GM21737 (cell line): ENCODE measurements around the gene FLACC1.

Experiments used
- ATAC-seq: cut with Tn5 transposase; IDR thresholded peaks from one replicate; pipeline ENCODE4 v1.9.1; 2021; ENCODE audit warnings: mild to moderate bottlenecking, moderate library complexity; ENCODE audit not compliant: unreplicated experiment

The FLACC1 gene

DNA sequence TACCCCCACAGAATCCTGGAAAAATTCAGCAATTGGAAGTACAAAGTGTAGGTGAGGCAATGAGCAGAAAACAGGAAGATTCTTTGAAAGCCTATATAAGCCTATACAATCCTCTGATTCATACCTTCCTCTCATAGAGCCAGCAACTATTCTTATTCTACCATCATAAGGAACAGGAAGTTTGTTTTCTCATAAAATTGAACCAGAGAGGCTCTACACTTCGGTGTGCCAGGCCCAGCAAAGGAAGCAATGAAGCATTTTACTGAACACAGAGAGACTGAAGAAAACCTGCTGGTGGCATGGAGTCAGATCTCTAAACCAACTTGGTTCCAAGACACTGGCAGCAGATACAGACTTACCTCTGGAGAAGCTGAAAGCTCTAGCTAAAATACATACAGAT is 78.1 kb downstream of the FLACC1 start:
- no peak for ATAC-seq

DNA sequence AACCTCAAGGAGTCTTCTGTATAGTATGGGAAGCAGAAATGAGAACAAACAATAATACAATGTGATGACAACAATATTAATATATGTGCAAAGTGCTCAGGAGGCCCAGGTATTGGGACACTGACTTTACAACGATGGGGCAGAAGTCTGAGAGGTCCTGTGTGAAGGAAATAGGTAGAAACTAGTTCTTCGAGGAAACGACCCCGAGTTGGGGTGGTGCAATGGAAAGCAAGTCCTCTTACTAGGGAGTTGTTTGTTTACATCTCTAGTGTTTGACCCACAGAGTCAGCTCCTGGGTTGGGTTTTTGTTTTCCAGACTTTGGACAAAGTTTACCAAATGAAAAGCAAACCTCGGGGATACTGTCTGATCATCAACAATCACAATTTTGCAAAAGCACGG is 80.6 kb downstream of the FLACC1 start:
- no peak for ATAC-seq

DNA sequence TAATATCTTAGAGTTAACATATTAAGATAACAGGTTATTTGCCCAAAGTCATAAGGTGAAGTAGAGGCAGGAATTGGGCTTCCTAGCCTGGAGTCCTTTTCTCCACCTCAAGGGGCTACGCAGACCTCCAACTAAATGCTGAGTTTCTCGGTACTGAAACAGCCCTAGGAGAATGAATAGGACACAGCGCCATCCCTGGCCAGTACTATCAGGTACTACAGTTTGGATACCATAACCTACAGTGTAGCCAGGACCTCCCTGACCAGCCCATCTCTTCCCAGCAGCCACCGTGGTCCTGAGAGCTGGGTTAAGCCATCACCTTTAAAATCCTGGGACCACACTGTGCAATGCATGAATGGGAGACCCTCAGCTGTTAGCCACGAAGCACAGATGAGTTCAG is 81.2 kb downstream of the FLACC1 start:
- ATAC-seq: no peak

DNA sequence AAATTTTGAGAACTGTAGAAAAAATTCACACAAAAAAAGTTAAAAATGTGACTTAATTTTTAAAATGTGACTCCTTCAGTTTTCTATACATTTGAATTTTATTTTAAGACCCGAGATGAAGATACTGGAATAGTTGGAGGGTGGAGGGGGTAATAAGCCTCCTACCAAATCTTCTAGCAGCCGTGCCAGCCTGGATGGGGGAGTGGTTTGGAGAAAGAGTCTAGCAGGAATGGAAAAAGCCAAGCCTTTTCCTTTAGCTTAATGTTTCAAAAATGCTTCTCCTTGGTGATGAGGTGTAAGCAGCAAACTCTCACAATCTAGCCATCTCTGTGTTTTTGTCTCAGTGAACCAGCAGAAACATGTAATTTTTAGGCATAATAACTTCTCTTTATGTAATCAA is 82.1 kb downstream of the FLACC1 start:
- no peak for ATAC-seq

DNA sequence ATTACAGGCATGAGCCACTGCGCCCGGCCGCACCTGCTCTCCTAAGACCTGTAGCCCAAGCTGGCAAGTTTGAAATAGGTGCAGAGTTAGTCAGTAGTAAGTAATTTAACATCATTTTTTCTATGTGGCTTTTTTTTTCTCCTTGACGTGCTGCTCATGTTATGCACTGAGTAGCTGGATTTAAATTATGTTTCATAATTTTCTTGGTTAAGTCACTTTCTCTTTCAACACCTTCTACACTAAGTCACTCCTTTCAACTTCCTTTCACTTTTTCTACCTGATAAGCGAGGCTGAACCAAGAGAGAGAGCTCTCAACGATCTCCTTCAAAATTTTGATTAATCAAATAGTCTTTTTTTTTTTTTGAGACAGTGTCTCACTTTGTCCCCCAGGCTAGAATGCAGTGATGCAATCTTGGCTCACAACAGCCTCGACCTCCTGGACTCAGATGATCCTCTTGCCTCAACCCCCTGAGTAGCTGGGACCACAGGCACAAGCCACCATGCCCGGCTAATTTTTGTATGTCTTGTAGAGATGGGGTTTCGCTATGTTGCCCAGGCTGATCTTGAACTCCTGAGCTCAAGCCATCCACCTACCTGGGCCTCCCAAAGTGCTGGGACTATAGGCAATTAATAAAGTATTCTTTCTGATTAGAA is 83.7 kb downstream of the FLACC1 start:
- no peak for ATAC-seq

DNA sequence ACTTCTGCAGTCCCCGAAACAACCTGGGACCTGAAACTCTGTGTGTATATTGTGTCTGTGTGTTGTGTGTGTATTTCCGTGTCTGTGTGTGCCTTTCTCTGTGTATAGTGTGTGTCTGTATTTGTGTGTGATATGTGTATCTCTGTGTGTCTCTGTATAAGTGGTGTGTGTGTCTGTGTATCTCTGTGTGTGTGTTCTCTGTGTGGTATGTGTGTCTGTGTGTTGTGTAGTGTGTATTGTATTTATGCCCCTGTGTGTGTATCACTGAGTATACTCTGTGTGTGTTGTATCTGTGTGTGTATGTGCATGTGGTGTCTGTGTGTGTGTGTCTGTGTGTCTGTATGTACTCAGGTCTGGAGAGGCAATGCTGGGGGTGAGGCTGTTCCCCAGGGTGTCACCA is 85.2 kb downstream of the FLACC1 start:
- no peak for ATAC-seq

DNA sequence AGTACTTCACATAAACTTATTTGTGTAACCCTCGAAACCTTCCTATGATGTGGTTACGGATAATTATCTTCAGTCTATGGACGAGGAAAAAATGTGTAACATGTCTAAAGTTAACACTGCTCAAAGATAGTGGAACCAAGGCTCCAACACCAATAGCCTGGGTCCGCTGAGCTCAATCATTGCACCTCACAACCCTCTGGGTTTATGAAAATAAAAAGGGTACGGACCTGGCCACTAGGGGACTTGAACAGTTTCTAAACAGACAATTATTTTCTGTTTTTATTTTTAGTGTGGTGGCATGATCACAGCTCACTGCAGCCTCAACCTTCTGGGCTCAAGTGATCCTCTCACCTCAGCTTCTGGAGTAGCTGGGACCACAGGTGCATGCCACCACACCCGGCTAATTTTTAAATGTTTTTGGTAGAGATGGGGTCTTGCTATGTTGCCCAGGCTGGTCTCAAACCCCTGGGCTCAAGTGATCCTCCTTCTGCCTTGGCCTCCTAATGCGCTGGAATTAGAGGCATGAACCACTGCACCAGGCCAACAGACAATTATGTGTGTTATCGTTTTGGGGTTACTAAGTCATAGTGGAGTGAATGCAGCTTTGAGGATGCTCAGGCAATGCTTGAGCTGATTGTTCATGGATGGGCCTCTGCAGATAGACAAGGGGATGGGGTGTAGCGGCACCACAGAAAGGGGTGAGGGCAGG is 86.7 kb downstream of the FLACC1 start:
- no peak for ATAC-seq

DNA sequence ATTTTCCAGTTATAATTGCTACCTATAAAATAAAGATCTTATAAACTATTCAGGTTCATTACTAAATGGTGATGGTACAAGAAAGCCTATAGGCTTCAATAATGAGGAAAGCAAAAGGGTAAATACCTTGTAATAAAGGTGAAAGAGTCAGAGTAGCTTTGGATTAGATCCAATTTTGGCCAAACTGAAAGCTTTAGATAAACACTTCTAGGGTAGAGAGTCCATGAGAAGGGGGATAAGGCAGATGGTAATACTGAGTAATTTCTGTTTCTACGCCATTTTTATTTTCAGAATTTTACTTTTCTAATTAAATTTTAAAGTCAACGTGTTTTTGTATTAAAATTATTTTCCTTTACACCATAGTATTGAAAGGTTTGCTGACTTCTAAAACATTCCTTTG is 87.4 kb downstream of the FLACC1 start:
- ATAC-seq: no peak

DNA sequence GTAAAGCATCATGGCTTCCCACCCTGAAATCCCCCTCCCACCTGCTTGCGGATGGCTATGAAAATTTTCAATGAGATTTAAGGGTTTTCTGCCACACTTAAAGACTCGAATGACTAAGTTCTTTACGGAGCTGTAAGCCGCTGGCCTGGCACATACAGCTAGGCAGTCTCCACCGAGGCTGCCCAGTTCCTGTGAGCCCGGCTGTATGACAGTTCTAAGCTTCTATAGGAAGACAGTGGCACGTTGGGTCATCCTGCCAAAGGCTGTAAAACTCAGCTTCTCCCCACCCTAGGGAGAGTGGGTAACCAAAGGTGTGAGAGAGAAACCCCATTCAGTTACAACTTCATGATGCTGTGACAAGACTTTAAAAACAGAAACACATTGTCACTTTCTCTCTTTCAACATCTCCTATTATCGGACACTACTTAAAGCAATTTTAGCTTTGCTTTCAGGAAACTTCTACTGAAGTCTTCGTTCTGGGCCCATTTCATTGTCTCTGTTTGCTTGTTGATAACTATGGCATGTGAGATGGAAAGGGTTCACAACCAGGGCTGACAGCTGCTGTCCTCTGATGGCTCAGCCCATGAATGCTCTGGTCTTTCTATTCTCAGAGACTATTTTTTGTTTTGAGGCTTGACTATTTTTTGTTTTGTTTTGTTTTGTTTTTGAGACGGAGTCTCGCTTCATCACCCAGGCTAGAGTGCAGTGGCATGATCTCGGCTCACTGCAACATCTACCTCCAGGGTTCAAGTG is 89.7 kb downstream of the FLACC1 start:
- ATAC-seq: no peak

DNA sequence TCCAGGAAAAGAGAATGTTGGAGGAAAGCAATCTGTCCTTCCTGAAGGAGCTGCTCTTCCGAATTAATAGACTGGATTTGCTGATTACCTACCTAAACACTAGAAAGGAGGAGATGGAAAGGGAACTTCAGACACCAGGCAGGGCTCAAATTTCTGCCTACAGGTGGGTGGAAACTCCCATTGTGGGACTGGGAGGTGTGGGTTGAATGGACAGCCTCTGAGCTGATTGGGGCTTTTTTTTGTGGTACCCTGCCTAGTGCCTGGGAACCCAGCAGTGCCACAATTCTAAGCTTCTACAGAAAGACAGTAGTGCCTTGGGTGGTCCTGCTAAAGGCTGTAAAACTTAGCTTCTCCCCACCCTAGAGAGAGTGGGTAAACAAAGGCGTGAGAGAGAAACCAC is 90.5 kb downstream of the FLACC1 start:
- ATAC-seq: no peak

DNA sequence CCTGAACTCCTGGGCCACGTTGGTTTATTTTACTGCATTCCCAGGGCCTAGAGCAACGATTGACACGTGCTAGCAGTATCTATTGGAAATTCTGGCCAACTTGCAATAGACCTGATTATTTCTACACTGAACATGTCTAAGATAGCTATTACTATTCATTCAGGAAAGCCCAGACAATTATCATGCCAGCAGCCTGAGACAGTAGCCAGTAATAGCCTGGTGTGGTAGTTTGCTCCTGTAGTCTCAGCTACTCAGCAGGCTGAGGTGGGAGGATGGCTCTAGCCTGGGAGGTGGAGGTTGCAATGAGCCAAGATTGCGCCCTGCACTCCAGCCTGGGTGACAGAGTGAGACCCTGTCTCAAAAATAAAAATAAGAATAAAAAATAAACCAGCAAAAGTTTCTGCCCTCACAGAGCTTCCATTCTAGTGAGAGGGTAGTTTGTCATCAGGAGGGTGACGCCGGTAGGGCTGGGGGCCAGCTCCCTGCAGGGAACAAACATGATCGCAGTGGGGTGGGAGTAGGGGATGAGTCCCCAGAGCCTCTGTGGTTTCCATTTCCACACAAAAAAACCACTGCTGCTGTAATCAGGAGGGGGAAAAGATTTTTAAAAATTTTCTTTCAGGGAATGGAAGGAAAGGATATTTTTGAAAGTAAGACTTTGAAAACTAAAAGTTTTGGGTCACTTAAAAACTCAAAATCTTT is 92.5 kb downstream of the FLACC1 start:
- ATAC-seq: no peak

DNA sequence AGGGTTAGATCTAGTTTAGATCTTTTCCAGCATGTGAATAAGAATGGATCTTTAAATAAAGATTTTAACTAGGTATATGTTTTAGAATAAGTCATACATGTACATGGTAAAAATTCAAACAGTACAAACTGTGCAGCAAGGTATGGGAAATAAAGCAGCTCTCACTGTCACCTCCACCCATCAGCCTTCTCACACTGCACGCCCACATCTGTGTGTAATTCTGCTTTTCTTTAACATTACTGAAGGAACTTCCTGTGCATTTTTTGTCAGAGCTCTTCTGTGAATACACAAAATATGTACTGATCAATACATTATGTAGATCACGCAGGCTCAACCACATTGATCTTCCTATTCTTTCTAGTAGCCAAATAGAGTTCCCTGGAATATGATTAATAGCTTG is 93.4 kb downstream of the FLACC1 start:
- ATAC-seq: no peak

DNA sequence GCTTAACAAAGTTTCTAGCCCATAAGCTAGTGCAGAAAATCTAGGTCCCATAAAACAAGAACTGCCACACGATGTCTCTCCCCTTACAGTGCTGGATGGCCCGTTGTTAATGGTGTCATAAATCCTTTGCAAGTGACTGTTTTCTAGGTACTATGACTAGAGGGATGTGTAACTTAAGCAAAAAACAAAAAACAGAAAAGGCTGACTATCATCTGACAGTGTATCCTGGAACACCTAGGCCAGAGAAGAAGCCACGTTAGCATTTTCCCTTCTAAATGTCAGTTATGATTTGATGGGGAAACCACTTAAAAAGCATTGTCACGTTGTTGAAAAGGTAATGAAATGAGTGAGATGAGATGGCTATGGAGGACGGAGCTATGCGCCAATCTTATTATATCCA is 94.4 kb downstream of the FLACC1 start:
- no peak for ATAC-seq

DNA sequence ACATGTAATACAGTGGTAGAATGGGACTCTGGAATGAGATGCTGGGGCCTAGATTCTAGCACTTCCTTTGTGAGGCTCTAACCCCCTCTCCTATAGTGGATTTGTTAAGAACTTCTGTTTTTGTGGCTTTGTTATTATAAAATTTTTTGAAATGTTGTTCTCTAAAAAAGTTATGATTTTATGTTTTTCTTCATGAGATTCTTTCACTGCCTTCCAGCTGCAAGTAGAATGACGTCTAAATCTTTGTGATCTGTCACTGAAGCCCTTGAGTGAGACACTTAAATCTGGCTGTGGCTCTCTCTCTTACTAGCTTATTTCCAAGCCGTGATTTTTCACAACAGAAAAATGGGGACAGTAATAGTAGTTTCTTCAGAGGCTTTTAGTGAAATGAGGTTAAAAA is 95.2 kb downstream of the FLACC1 start:
- no peak for ATAC-seq

DNA sequence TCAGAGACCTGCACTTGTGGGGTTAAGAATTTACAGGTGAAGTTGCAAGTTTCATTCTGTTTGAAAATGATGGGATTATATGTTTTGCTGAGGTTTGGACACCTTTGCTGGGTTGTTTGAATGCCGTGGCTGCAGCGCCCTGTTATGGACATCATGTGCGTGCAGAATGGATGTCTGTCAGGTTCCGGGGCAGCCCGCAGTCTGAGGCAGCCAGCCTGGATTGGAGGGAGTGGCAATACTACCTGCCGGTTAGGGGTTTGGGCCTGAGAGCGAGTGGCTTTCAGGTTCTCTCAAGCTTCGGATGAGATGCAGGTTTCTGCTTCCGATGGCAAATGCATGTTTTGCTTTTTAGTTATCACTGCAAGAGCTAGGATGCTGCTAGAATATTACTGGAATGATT is 95.7 kb downstream of the FLACC1 start:
- ATAC-seq: no peak

DNA sequence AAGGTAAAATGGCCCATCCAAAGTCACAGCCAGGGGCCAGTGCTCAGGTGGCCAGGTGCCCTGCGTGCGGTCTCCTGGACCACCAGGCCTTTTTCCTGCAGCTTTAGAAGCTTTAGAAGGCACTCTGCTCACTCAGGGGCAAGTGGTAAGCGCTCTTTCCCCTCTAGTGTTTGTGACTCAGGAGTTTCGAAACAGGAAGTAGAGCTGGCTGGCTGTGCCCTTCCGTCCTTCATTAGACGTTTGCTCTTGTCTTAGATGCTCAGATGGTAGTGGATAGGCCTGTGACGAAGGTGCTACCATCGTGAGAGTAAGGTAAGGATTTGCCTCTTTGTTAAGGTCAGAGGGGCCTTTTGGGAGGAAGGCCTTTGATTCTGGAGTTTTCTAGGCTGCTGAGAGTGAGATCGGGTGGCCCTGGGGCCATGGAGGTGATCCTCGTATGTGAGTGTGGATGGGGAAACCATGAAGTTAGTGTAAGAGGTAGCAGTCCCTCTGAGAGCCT is 96.8 kb downstream of the FLACC1 start, which contains the start of gene CASP8:
Gene CASP8 (plus strand): TSS at position 235 of the 499 bp plus-strand sequence. CDS start 5,951 bp downstream, outside the sequence.
- ATAC-seq: no peak

DNA sequence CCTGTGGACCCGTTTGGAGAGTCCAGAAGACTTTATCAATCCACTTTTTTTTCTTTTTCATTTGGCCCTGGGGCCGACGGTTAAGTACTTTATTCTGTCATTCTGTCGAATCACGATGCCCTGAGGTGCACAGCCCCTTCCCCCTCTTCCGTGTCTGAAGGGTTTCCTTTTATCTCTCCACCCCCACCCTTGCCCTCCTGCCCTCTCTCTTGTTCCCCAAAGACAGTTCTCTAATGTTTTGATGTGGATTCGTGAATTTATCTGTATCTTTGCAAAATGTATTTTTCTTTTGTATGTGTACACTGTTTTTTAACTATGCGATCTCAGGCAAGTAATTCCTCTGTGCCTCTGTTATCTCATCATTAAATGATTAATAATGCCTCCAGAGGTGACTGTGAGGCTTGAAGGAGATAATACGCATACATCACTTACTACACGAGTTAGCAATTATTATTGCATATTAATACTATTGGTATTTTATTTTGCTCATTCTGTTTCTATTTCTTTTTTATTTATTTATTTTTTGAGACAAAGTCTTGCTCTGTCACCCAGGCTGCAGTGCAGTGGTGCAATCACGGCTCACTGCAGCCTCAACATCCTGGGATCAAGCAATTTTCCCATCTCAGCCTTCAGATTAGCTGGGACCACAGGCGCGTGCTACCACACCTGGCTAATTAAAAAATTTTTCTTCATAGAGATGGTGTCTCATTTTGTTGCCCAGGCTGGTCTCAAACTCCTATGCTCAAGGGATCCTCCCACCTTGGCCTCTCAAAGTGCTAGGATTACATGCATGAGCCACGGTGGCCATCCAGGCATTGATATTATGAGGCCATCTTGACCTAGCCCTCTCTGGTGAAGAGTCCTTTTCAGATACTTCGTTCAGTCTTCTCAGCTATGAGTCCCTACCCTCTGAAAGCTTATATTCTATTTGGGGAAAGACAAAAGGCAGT is 98.2 kb downstream of the FLACC1 start:
- ATAC-seq: peak; percentile 1

DNA sequence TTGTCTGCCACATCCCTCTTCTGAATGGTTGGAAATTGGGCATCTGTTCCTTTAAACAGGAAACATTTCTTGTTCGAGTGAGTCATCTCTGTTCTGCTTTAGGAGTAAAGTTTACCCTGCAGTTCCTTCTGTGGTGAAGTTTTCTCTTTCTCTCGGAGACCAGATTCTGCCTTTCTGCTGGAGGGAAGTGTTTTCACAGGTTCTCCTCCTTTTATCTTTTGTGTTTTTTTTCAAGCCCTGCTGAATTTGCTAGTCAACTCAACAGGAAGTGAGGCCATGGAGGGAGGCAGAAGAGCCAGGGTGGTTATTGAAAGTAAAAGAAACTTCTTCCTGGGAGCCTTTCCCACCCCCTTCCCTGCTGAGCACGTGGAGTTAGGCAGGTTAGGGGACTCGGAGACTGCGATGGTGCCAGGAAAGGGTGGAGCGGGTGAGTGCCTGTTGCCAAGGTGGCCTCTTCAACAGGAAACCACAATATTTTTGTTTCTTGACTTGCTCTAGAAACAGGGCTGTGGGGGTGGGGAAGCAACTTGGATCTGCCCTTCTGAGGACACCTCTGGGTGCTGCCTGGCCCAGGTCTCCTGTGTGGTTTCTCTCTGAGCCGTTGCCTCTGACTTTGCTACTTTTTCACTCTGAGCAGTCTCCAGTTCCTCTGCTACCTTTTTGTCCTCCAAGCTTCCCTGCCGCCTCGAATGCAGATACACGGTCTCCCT is 99.0 kb downstream of the FLACC1 start:
- peak; percentile 72 for ATAC-seq

DNA sequence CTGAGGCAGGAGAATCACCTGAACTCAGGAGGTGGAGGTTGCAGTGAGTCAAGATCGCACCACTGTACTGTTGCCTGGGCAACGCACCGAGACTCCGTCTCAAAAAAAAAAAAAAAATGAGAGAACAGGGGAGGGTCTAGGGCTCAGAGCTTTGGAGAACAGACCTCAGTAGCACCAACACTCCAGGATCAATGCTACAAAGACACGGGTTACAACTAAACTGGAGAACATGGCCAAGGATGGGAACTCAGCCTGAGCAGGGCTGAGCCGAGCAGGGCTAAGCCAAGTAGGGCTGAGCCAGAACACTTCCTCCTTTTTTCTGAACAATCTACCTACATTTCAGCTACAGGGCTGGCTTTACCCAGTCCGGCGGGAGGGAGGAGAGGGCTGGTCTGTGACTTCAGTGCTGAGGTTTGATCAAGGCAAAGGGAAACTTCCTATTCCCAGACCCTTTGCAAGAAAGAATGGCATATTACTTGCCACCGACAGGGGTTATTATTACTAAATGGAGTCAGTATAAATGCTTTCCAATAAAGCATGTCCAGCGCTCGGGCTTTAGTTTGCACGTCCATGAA is 99.7 kb downstream of the FLACC1 start:
- ATAC-seq: peak; percentile 42
